H54 (cell line): ENCODE results near the gene C11orf21.

Source experiments
- DNase-seq: peaks from one replicate; pipeline ENCODE4 v3.0.0; 2011; ENCODE audit warnings: low spot score, mixed read lengths; ENCODE audit not compliant: insufficient read length
- FAIRE-seq: peaks from 3 replicates; lab custom pipeline; 2011; peaks lifted over from hg19 to GRCh38; lab: Jason Lieb, UNC
- POLR2A ChIP-seq: IDR thresholded peaks from 2 replicates; pipeline ENCODE4 v1.6.1; 2011; ENCODE audit warnings: low read depth, mild to moderate bottlenecking, low read length

C11orf21 gene

GRCh38 chr11:2330696-2331095 lies 29.0 kb upstream of the C11orf21 start:
- DNase-seq = no peak
- TF ChIP-seq POLR2A = no peak

GRCh38 chr11:2329551-2329950 lies 27.8 kb upstream of the C11orf21 start:
- no peak for TF ChIP-seq POLR2A
- no peak for FAIRE-seq
- DNase-seq = no peak

More at GRCh38 chr11:2330696-2331095, 29.0 kb upstream of the C11orf21 start:
- no peak for FAIRE-seq

- no peak for FAIRE-seq
Observed at GRCh38 chr11:2328656-2329354, 27.1 kb upstream of the C11orf21 start.

GRCh38 chr11:2328021-2328420 lies 26.3 kb upstream of the C11orf21 start:
- FAIRE-seq (no peak), DNase-seq (no peak)
- TF ChIP-seq POLR2A = no peak

More at GRCh38 chr11:2328656-2329354, 27.1 kb upstream of the C11orf21 start:
- TF ChIP-seq POLR2A = no peak
- no peak for DNase-seq

GRCh38 chr11:2327032-2327431 lies 25.3 kb upstream of the C11orf21 start:
- DNase-seq (no peak), FAIRE-seq (no peak)
- TF ChIP-seq POLR2A = no peak

- FAIRE-seq (no peak), DNase-seq (peak; percentile 57)
- no peak for TF ChIP-seq POLR2A
Observed at GRCh38 chr11:2325719-2326118, 24.0 kb upstream of the C11orf21 start.

GRCh38 chr11:2325123-2325522 lies 23.4 kb upstream of the C11orf21 start:
- no peak for FAIRE-seq
- DNase-seq = no peak
- TF ChIP-seq POLR2A = no peak

- TF ChIP-seq POLR2A = no peak
- no peak for FAIRE-seq
- no peak for DNase-seq
Observed at GRCh38 chr11:2321311-2321683, 19.6 kb upstream of the C11orf21 start.

GRCh38 chr11:2320568-2321310 lies 19.0 kb upstream of the C11orf21 start:
- TF ChIP-seq POLR2A = no peak
- no peak for DNase-seq
- FAIRE-seq = no peak

- DNase-seq = no peak
- FAIRE-seq = no peak
- TF ChIP-seq POLR2A = no peak
Observed at GRCh38 chr11:2319791-2320472, 18.2 kb upstream of the C11orf21 start.

- no peak for DNase-seq
- no peak for FAIRE-seq
- no peak for TF ChIP-seq POLR2A
Observed at GRCh38 chr11:2318707-2319106, 17.0 kb upstream of the C11orf21 start.

GRCh38 chr11:2318123-2318522 lies 16.4 kb upstream of the C11orf21 start:
- FAIRE-seq = no peak

GRCh38 chr11:2317354-2318050 lies 15.8 kb upstream of the C11orf21 start:
- DNase-seq = no peak
- TF ChIP-seq POLR2A = no peak
- no peak for FAIRE-seq

More at GRCh38 chr11:2318123-2318522, 16.4 kb upstream of the C11orf21 start:
- no peak for DNase-seq
- no peak for TF ChIP-seq POLR2A

GRCh38 chr11:2316963-2317244 lies 15.2 kb upstream of the C11orf21 start:
- DNase-seq = no peak
- FAIRE-seq = no peak
- TF ChIP-seq POLR2A = no peak
